Neural cell (in vitro differentiated cells): ENCODE data around the gene RNF157. TPM values are rescaled to one million over a fixed set of nuclear protein-coding genes. Genes with fewer than 3 reads are reported as not detected.
"Not testable (repeated sequence)": the region's sequence is repeated elsewhere in the genome, so short reads cannot be mapped to it uniquely, and the experiment has no call there.

Experiments
- H2AFZ ChIP-seq: fragments of 200-600, 300-800 bp; sonication (generic), shearing (Covaris generic); 2 replicates; pipeline ENCODE4 v1.6.0; 2014; ENCODE audit warnings: low read depth, mild to moderate bottlenecking, antibody characterized with exemption, low read length, moderate library complexity
- H3F3A ChIP-seq: fragments of 200-600 bp; shearing (Covaris generic); 2 replicates; pipeline ENCODE4 v1.6.1; 2016; ENCODE audit warnings: mild to moderate bottlenecking, moderate library complexity, mixed read lengths, antibody characterized with exemption, low read length; ENCODE audit not compliant: insufficient read depth, poor library complexity, severe bottlenecking
- H3K27ac ChIP-seq: fragments of 200-600, 300-800 bp; sonication (generic), shearing (Covaris generic); 2 replicates; pipeline ENCODE4 v1.5.1; 2014; ENCODE audit warnings: mild to moderate bottlenecking, low read length, moderate library complexity
- H3K27me3 ChIP-seq: fragments of 300-800, 200-600 bp; sonication (generic), shearing (Covaris generic); 2 replicates; pipeline ENCODE4 v1.6.0; 2014; ENCODE audit warnings: mild to moderate bottlenecking, low read depth, low read length, moderate library complexity; ENCODE audit not compliant: insufficient read depth
- H3K36me3 ChIP-seq: fragments of 300-800, 200-600 bp; sonication (generic), shearing (Covaris generic); 2 replicates; pipeline ENCODE4 v1.5.1; 2014; ENCODE audit warnings: mild to moderate bottlenecking, antibody characterized with exemption, low read length, moderate library complexity; ENCODE audit not compliant: insufficient read depth
- H3K4me2 ChIP-seq: fragments of 300-800, 200-600 bp; sonication (generic), shearing (Covaris generic); 2 replicates; pipeline ENCODE4 v1.6.0; 2014; ENCODE audit warnings: mild to moderate bottlenecking, low read length
- H3K4me3 ChIP-seq: fragments of 300-800, 200-600 bp; sonication (generic), shearing (Covaris generic); 2 replicates; pipeline ENCODE4 v1.5.1; 2014; ENCODE audit warnings: mild to moderate bottlenecking, low read length, moderate library complexity
- H3K79me2 ChIP-seq: fragments of 200-600 bp; shearing (Covaris generic); replicated peaks from 2 replicates; pipeline ENCODE4 v1.6.0; 2014; ENCODE audit warnings: mild to moderate bottlenecking, low read length, moderate library complexity; ENCODE audit not compliant: insufficient read depth
- H3K9ac ChIP-seq: fragments of 300-800, 200-600 bp; sonication (generic), shearing (Covaris generic); 2 replicates; pipeline ENCODE4 v1.6.1; 2016; ENCODE audit warnings: mild to moderate bottlenecking, low read length, mixed read lengths
- H3K9me2 ChIP-seq: fragments of 200-600 bp; shearing (Covaris generic); 2 replicates; pipeline ENCODE4 v1.6.1; 2016; ENCODE audit warnings: mild to moderate bottlenecking, low read length, mixed read lengths; ENCODE audit not compliant: insufficient read depth
- H3K9me3 ChIP-seq: fragments of 200-600, 300-800 bp; sonication (generic), shearing (Covaris generic); 2 replicates; pipeline ENCODE4 v1.6.1; 2016; ENCODE audit warnings: mild to moderate bottlenecking, mixed run types, low read length, moderate library complexity, mixed read lengths
- H4K20me1 ChIP-seq: fragments of 200-600 bp; shearing (Covaris generic); 2 replicates; pipeline ENCODE4 v1.6.1; 2016; ENCODE audit warnings: mild to moderate bottlenecking, mixed run types; ENCODE audit not compliant: insufficient read depth
- CTCF ChIP-seq: fragments of 450-650 bp; IDR thresholded peaks from 2 replicates; pipeline ENCODE4 v1.5.1; 2014; ENCODE audit warnings: antibody characterized with exemption, mild to moderate bottlenecking, moderate library complexity; ENCODE audit not compliant: poor library complexity, severe bottlenecking
- EP300 ChIP-seq: fragments of 450-650 bp; conservative IDR thresholded peaks from 2 replicates; pipeline ENCODE4 v1.6.1; 2014; ENCODE audit warnings: antibody characterized with exemption, mild to moderate bottlenecking, moderate library complexity; ENCODE audit not compliant: poor library complexity, severe bottlenecking
- EZH2 ChIP-seq: fragments of 200-600, 300-800 bp; shearing (Covaris generic), sonication (generic); IDR thresholded peaks from 2 replicates; pipeline ENCODE4 v1.6.1; 2014; ENCODE audit warnings: antibody characterized with exemption, low read length, borderline replicate concordance, mild to moderate bottlenecking; ENCODE audit not compliant: insufficient read depth, poor library complexity, severe bottlenecking
- MXI1 ChIP-seq: fragments of 450-650 bp; conservative IDR thresholded peaks from 2 replicates; pipeline ENCODE4 v1.6.1; 2014; ENCODE audit warnings: antibody characterized with exemption, mild to moderate bottlenecking; ENCODE audit not compliant: poor library complexity, severe bottlenecking
- POLR2AphosphoS5 ChIP-seq: IDR thresholded peaks from 2 replicates; pipeline ENCODE4 v1.6.1; 2012
- RAD21 ChIP-seq: fragments of 450-650 bp; conservative IDR thresholded peaks from 2 replicates; pipeline ENCODE4 v1.6.1; 2014; ENCODE audit warnings: antibody characterized with exemption, mild to moderate bottlenecking, moderate library complexity
- REST ChIP-seq: IDR thresholded peaks from 2 replicates; pipeline ENCODE4 v1.6.1; 2012; ENCODE audit warnings: borderline replicate concordance
- SMC3 ChIP-seq: fragments of 450-650 bp; conservative IDR thresholded peaks from 2 replicates; pipeline ENCODE4 v1.6.1; 2014; ENCODE audit warnings: antibody characterized with exemption, mild to moderate bottlenecking, moderate library complexity; ENCODE audit not compliant: poor library complexity
- TAF1 ChIP-seq: IDR thresholded peaks from 2 replicates; pipeline ENCODE4 v1.6.1; 2012; ENCODE audit warnings: low read depth
- polyA plus RNA-seq: library from polyadenylated mRNA; depleted of rRNA; stranded (reverse); fragments of >200 nt; gene quantifications from 2 replicates; pipeline ENCODE4 v1.2.3, GENCODE V29; 2014

Gene RNF157
- polyA plus RNA-seq, 1 donor from 2014 or later = 15.9 TPM

- Histone ChIP-seq H3K27ac (no peak overlapping the region), H3K79me2 (no peaks in the 10 kb centered on the region), H2AFZ (no peak overlapping the region)
These were observed 19.9 kb upstream of the RNF157 start for GRCh38 chr17:76260220-76260619.

GRCh38 chr17:76256430-76257050, 16.2 kb upstream of the RNF157 start:
- not testable (repeated sequence) for H3K27me3 ChIP-seq, H3K36me3 ChIP-seq, H3F3A ChIP-seq, H3K9ac ChIP-seq, H4K20me1 ChIP-seq, H3K9me3 ChIP-seq, H3K79me2 ChIP-seq, H3K4me2 ChIP-seq, H2AFZ ChIP-seq, H3K27ac ChIP-seq, H3K4me3 ChIP-seq, H3K9me2 ChIP-seq

More at GRCh38 chr17:76260220-76260619, 19.9 kb upstream of the RNF157 start:
- Histone ChIP-seq H3K9ac (no peak overlapping the region), H3K36me3 (no peaks in the 10 kb centered on the region), H4K20me1 (no peaks in the 10 kb centered on the region), H3K9me2 (no peaks in the 10 kb centered on the region), H3K4me2 (no peak overlapping the region), H3K27me3 (no peaks in the 10 kb centered on the region), H3K4me3 (no peak overlapping the region), H3F3A (no peaks in the 10 kb centered on the region), H3K9me3 (no peaks in the 10 kb centered on the region)
- TF ChIP-seq TAF1 = no peak

DNA sequence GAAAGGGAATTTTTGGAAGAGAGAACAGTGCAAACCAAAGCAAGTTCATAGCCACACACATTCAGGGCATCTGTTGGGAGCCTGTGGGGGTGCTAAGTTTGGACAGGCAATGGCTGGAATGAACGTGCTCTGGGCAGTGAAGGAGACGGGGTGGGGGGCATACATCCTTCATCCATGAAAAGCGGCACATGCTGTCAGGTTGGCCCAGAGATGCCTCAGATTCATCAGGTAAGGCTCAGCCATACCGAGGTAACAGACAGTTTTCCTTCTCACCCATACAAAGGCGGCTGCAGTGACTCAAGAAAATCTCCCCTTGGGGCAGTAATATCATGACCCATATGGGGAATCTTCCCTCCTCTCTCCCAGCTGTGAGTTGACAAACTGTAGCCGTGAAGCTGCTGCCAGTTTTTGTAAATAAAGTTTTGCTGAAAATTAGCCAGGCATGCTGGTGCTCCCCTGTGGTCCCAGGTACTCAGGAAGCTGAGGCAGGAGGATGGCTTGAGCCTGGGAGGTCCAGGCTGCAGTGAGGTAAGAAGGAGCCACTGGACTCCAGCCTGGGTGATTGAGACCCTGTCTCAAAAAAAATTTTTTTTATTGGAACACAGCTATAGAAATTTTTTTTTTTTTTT, 15.6 kb upstream of the RNF157 start:
- no peak overlapping the region for H3K4me2 ChIP-seq
- no peaks in the 10 kb centered on the region for H3K36me3 ChIP-seq
- TF ChIP-seq REST = no peak
- no peak for TF ChIP-seq EZH2
- no peak for TF ChIP-seq POLR2AphosphoS5
- TF ChIP-seq TAF1 = no peak
- TF ChIP-seq SMC3 = no peak
- TF ChIP-seq RAD21 = no peak
- TF ChIP-seq CTCF = no peak
- TF ChIP-seq MXI1 = no peak
- TF ChIP-seq EP300 = no peak
- no peaks in the 10 kb centered on the region for H3K27me3 ChIP-seq
- no peak overlapping the region for H3K9ac ChIP-seq
- no peaks in the 10 kb centered on the region for H3F3A ChIP-seq
- H3K27ac ChIP-seq = no peak overlapping the region
- no peaks in the 10 kb centered on the region for H3K79me2 ChIP-seq
- H3K9me2 ChIP-seq = no peaks in the 10 kb centered on the region
- H2AFZ ChIP-seq = no peak overlapping the region
- H3K4me3 ChIP-seq = no peak overlapping the region
- H3K9me3 ChIP-seq = no peaks in the 10 kb centered on the region
- no peaks in the 10 kb centered on the region for H4K20me1 ChIP-seq
